BLaER1 (cell line): Measurements from ENCODE around the gene ALOX5.
"Not testable (repeated sequence)": the region's sequence is repeated elsewhere in the genome, so short reads cannot be mapped to it uniquely, and the experiment has no call there.

Experiments
- H3K27ac ChIP-seq: shearing (Covaris generic); formaldehyde crosslinking; 2 replicates; pipeline ENCODE4 v1.8.1; 2022
- H3K27me3 ChIP-seq: shearing (Covaris generic); formaldehyde crosslinking; 2 replicates; pipeline ENCODE4 v1.8.1; 2022
- H3K36me3 ChIP-seq: shearing (Covaris generic); formaldehyde crosslinking; 2 replicates; pipeline ENCODE4 v1.8.1; 2022
- H3K4me1 ChIP-seq: shearing (Covaris generic); formaldehyde crosslinking; 2 replicates; pipeline ENCODE4 v1.8.1; 2022
- H3K4me2 ChIP-seq: shearing (Covaris generic); formaldehyde crosslinking; 2 replicates; pipeline ENCODE4 v1.8.1; 2022
- H3K4me3 ChIP-seq: shearing (Covaris generic); formaldehyde crosslinking; 2 replicates; pipeline ENCODE4 v1.8.1; 2022
- H3K9ac ChIP-seq: shearing (Covaris generic); formaldehyde crosslinking; 2 replicates; pipeline ENCODE4 v1.8.1; 2022
- H3K9me3 ChIP-seq: shearing (Covaris generic); formaldehyde crosslinking; 2 replicates; pipeline ENCODE4 v1.8.1; 2022
- H4K20me1 ChIP-seq: shearing (Covaris generic); formaldehyde crosslinking; 2 replicates; pipeline ENCODE4 v1.8.1; 2022
- Cebpa-rat ChIP-seq: shearing (Covaris generic); IDR thresholded peaks from 2 replicates; pipeline ENCODE4 v1.8.1; 2022

Gene ALOX5

DNA sequence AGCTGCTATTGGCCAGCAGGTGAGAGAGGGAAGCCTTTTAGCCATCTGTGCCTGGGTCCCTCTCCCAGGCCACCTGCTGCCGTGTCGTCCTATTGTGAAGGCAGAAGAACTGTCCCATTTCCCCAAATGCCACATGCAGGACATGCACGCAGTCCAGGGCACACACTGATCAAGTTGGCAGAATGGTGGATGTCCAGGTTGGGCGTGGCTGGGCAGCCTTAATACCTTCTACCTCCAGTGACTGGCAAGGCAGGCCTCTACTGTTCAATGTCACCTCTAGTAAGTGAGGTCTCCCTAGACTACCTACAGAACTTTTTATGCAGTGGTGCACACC is 37.6 kb downstream of the ALOX5 start:
- Histone ChIP-seq H3K9ac (no peak overlapping the region), H3K36me3 (peaks cover 13% of the 10 kb centered on the region), H3K9me3 (peaks cover 9% of the 10 kb centered on the region; the same call in 1 of the 2 replicates), H3K4me3 (no peak overlapping the region), H3K4me1 (no peaks in the 10 kb centered on the region), H3K27ac (no peak overlapping the region), H4K20me1 (no peaks in the 10 kb centered on the region), H3K27me3 (no peaks in the 10 kb centered on the region), H3K4me2 (no peak overlapping the region)
- TF ChIP-seq Cebpa-rat: no peak

DNA sequence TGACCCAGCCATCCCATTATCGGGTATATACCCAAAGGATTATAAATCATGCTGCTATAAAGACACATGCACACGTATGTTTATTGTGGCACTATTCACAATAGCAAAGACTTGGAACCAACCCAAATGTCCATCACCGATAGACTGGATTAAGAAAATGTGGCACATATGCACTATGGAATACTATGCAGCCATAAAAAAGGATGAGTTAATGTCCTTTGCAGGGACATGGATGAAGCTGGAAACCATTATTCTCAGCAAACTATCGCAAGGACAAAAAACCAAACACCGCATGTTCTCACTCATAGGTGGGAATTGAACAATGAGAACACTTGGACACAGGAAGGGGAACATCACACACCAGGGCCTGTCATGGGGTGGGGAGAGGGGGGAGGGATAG is 41.0 kb downstream of the ALOX5 start:
- not testable (repeated sequence) for H4K20me1 ChIP-seq, H3K4me2 ChIP-seq, H3K27ac ChIP-seq, H3K27me3 ChIP-seq, H3K9me3 ChIP-seq, H3K4me3 ChIP-seq, H3K9ac ChIP-seq
- Histone ChIP-seq H3K36me3 (peaks cover 13% of the 10 kb centered on the region), H3K4me1 (peaks cover 24% of the 10 kb centered on the region)

DNA sequence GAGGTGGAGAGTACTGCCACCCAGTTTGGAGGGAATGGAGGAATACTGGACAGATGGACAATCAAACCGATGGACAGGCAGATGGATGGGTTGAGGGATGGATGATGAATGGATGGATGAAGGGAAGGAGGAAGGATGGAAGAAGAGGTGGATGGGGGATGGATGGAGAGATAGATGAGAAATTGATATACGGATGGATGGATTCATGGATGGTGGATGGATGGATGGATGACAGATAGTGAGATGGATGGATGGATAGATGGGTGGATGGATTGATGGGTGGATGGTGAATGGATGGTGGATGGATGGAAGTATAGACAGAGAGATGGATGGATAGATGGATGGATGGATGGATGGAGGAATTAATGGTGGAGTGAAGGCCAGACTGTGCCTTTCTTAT is 42.6 kb downstream of the ALOX5 start:
- peaks cover 39% of the 10 kb centered on the region for H3K4me1 ChIP-seq
- H3K4me3 ChIP-seq: no peak overlapping the region
- no peak overlapping the region for H3K27ac ChIP-seq
- H3K27me3 ChIP-seq: no peaks in the 10 kb centered on the region
- no peak for TF ChIP-seq Cebpa-rat
- H3K9ac ChIP-seq: no peak overlapping the region
- peaks cover 9% of the 10 kb centered on the region; the same call in 1 of the 2 replicates for H3K9me3 ChIP-seq
- no peak overlapping the region for H3K4me2 ChIP-seq
- peaks cover 13% of the 10 kb centered on the region for H3K36me3 ChIP-seq
- no peaks in the 10 kb centered on the region for H4K20me1 ChIP-seq

DNA sequence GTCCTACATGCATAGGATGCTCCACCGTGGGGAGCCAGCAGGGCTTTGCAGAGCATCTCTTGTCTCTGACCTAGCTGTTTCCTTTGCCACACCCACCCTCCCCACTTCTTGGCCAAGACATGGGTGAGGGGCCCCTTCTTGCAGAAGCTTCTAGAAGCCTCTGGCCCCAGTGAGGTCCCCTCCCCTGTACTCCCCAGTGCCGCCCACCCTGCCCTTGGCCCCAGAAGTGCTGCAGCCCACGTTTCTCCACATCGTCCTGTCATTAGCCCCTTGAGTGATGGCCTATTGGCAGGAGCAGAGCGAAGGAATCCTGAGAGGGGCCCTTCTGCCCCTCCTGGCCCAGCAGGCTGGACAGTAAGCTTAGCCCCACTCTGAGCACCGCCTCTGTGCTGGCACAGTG is 43.7 kb downstream of the ALOX5 start:
- Histone ChIP-seq H3K4me2 (peak overlapping the region; percentile 99), H3K4me1 (peaks cover 51% of the 10 kb centered on the region), H3K9me3 (no peaks in the 10 kb centered on the region; the same call in 1 of the 2 replicates), H3K36me3 (peaks cover 2% of the 10 kb centered on the region), H4K20me1 (no peaks in the 10 kb centered on the region), H3K9ac (peak overlapping the region; percentile 90), H3K27ac (peak overlapping the region; percentile 94), H3K27me3 (no peaks in the 10 kb centered on the region), H3K4me3 (peak overlapping the region; percentile 71)
- no peak for TF ChIP-seq Cebpa-rat

DNA sequence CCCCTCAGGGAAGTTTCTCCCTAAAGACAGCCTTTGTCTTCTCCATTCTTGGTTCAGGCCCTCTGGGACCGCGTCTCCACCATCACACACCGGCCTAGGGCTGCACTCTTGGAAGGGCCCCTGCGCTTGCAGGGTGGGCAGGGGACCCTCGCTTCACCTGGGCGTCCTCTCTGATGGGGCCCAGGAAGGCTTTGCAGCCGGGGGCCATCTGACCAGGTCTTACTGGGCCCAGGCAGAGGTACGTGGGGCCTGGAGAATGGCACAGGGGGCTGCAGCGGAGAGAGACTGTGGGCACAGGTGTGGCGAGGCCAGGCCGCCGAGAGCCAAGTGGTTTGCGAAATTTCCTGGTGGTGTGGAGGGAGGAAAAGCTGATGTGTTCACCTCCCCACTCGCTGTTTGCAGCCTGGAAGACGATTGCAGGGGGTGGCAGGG is 44.4 kb downstream of the ALOX5 start:
- Histone ChIP-seq H3K4me1 (peaks cover 57% of the 10 kb centered on the region), H3K9me3 (no peaks in the 10 kb centered on the region), H3K4me3 (peak overlapping the region; percentile 71), H3K27ac (peak overlapping the region; percentile 94), H3K9ac (peak overlapping the region; percentile 90), H4K20me1 (no peaks in the 10 kb centered on the region), H3K4me2 (peak overlapping the region; percentile 99), H3K36me3 (no peaks in the 10 kb centered on the region), H3K27me3 (no peaks in the 10 kb centered on the region)
- 0 out of 2 replicates have a peak, but pooled peaks have one; percentile 77 for TF ChIP-seq Cebpa-rat

DNA sequence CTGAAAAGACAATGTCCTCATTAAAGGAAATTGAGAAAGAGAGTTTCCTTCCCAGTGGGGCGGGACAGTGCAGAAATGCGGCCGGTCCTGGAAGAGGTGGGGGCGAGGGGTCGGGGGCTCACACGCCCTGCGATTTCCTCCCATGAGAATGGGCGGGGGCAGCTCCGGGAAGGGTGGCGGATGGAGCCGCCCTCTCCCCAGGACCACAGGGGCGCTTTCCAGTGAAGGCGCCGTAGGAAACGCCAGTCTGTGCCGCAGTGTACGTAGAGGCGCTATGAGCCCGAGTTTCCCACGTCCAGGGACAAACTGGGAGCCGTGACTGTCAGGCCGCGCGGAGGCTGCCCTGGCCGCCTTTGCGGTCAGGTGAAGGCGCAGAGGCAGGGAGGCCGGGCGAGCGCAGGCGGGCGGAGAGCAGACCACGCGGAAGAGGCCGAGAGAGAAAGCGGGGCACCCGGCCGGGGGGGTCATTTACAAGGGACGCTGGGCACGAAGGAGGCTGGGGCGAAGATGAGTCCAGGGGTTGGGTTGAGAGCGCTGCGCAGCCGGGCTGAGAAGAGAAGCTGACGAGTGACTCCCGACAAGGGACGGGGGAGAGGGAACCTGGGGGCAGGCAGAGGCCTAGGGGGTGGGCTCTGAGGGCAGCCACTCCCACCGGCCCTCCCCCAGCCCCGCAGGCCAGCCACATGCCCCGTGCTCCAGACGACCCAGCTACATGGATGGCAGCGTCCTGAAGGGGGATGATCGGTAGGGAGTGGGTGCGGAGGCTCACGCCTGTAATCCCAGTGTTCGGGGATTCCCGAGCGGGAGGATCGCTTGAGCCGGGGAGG is 45.0 kb downstream of the ALOX5 start:
- Histone ChIP-seq H3K4me3 (peak overlapping the region; percentile 71), H3K4me2 (peak overlapping the region; percentile 99), H3K9ac (peak overlapping the region; percentile 90)

DNA sequence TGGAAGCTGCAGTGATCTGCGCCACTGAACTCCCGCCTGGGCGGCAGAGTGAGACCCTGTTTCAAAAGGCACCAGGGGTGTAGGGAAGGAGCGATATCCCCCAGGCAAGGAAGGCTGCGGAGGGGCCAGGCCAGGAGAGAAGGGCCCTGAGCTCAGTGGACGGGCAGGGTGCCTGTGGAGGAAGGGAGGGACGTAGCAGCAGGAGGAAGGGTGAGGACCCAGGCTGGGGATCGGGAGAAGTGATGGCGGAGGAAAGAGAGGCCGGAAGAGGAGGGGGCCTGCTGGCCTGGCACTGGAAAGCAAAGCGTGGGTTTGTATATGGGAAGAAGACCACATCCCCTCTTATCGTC is 45.6 kb downstream of the ALOX5 start:
- peak overlapping the region; percentile 99 for H3K4me2 ChIP-seq

More for the DNA sequence above, 45.0 kb downstream of the ALOX5 start:
- no peaks in the 10 kb centered on the region for H4K20me1 ChIP-seq
- H3K4me1 ChIP-seq: peaks cover 64% of the 10 kb centered on the region
- no peaks in the 10 kb centered on the region for H3K36me3 ChIP-seq
- H3K27ac ChIP-seq: peak overlapping the region; percentile 94
- no peaks in the 10 kb centered on the region for H3K9me3 ChIP-seq
- no peak; the same call in 1 of the 2 replicates for TF ChIP-seq Cebpa-rat
- no peaks in the 10 kb centered on the region for H3K27me3 ChIP-seq

DNA sequence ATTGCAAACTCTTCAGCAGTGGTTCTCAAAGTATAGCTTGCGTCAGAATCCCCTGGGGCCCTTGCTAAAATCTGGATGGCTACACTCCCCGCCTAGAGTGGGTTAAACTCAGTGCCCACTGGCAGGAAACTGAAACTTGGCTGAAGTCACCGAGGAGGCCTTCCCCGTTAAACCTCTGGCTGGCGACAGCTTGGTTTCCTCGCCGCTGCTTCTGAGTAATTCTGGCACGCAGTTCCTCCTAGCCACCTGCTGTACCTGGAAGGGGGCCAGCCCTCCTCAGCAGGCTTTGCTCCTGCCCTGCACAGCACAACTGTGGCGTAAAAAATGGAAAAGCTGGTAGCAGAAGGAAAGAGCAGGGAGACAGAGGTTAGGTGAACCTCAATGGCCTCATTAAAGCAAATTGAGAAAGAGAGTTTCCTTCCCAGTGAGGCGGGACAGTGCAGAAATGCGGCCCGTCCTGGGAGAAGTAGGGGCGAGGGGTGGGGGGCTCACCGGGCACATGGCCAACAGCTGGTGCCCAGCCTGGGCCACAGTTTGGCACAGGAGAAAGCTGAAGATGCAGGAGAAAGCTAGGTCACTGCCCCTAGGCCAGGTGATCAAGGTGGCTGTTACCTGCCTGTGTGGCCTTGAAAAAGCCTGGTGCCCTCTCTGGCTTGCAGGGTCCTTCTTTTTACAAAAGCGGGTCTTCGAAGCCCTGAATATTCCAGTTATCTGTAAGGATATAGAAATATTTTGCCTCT is 46.6 kb downstream of the ALOX5 start:
- peak overlapping the region; percentile 94 for H3K27ac ChIP-seq

More for the DNA sequence above, 45.6 kb downstream of the ALOX5 start:
- TF ChIP-seq Cebpa-rat: no peak
- H4K20me1 ChIP-seq: no peaks in the 10 kb centered on the region
- no peaks in the 10 kb centered on the region for H3K9me3 ChIP-seq
- H3K27ac ChIP-seq: peak overlapping the region; percentile 94
- H3K9ac ChIP-seq: peak overlapping the region; percentile 90
- H3K4me1 ChIP-seq: peaks cover 70% of the 10 kb centered on the region
- no peaks in the 10 kb centered on the region for H3K27me3 ChIP-seq
- no peaks in the 10 kb centered on the region for H3K36me3 ChIP-seq
- peak overlapping the region; percentile 71 for H3K4me3 ChIP-seq

DNA sequence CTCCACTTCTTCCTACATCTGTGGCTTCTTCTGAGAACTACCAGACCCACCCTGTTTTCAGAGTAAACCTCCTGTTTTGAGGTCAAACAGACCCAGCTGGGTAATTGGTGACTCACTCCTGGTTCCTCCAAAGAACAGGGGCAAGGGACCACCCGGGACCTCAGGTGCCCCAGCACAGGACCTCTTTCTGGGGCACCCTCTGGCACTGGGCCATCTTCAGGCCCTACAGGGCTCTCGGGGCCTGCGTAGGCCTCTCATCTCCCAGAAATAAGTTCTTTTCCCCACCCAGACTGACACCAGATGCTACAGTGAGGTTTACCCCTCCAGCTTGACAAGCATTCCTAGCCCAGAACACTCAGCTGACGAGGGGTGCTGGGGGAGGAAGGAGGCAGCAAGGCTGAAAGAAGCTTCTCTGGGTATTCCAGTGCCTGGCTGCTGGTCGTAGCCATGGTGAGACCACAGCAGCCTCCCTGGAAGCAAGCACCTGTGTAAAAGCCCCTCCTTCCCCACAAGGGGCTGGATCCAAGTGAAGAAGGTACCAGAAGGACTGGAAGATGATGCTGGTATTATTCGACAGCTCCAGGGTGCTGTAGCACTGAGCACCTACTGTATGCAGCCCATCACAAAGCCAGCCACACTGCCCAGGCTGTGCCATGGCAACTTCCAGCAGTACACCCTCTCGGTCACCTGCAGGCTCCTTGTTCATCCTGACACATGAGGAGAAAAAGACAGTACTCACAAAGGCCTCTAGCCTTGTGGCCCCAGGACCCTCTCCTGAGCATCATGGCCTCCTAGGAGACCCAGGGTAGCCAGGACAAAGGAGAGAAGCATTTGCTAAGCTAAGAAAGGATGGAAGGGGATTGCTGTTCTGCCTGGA is 47.4 kb downstream of the ALOX5 start:
- Histone ChIP-seq H3K27ac (peak overlapping the region; percentile 94), H3K9me3 (no peaks in the 10 kb centered on the region), H3K36me3 (no peaks in the 10 kb centered on the region), H3K27me3 (no peaks in the 10 kb centered on the region), H4K20me1 (no peaks in the 10 kb centered on the region), H3K4me2 (peak overlapping the region; percentile 99), H3K4me1 (peaks cover 88% of the 10 kb centered on the region), H3K9ac (peak overlapping the region; percentile 90), H3K4me3 (peak overlapping the region; percentile 71)
- no peak for TF ChIP-seq Cebpa-rat

More for the DNA sequence above, 46.6 kb downstream of the ALOX5 start:
- TF ChIP-seq Cebpa-rat: no peak
- Histone ChIP-seq H3K27me3 (no peaks in the 10 kb centered on the region), H3K4me2 (peak overlapping the region; percentile 99), H3K36me3 (no peaks in the 10 kb centered on the region), H3K4me3 (peak overlapping the region; percentile 71), H3K9ac (peak overlapping the region; percentile 90), H3K4me1 (peaks cover 79% of the 10 kb centered on the region), H4K20me1 (no peaks in the 10 kb centered on the region), H3K9me3 (no peaks in the 10 kb centered on the region)
